Liver (tissue), 3 donors: ENCODE measurements around the gene CNPY3.

Source experiments
- MAX ChIP-seq: IDR thresholded peaks from 2 replicates; pipeline ENCODE4 v1.6.1; 2016; ENCODE audit warnings: antibody characterized with exemption
- RAD21 ChIP-seq, 2 donors: IDR thresholded peaks; 2 replicates each; pipeline ENCODE4 v1.6.1; 2016; ENCODE audit warnings: antibody characterized with exemption in 2 of 2, mild to moderate bottlenecking in 2 of 2
- SP1 ChIP-seq: IDR thresholded peaks from 2 replicates; pipeline ENCODE4 v1.6.1; 2018; ENCODE audit warnings: antibody characterized with exemption, mild to moderate bottlenecking
- TF ChIP-seq, protein P1 (sequence below): IDR thresholded peaks from 2 replicates; pipeline ENCODE4 v1.6.1; 2016; ENCODE audit warnings: antibody characterized with exemption, mild to moderate bottlenecking
- TF ChIP-seq, protein P2 (sequence below): fragments of 150-350 bp; IDR thresholded peaks from 2 replicates; pipeline ENCODE4 v1.5.1; 2017; ENCODE audit warnings: improper control_type of control experiment, low read depth, low read length; ENCODE audit not compliant: missing input control
- donor health status: healthy.
- donor health status: healthy.

DNA sequence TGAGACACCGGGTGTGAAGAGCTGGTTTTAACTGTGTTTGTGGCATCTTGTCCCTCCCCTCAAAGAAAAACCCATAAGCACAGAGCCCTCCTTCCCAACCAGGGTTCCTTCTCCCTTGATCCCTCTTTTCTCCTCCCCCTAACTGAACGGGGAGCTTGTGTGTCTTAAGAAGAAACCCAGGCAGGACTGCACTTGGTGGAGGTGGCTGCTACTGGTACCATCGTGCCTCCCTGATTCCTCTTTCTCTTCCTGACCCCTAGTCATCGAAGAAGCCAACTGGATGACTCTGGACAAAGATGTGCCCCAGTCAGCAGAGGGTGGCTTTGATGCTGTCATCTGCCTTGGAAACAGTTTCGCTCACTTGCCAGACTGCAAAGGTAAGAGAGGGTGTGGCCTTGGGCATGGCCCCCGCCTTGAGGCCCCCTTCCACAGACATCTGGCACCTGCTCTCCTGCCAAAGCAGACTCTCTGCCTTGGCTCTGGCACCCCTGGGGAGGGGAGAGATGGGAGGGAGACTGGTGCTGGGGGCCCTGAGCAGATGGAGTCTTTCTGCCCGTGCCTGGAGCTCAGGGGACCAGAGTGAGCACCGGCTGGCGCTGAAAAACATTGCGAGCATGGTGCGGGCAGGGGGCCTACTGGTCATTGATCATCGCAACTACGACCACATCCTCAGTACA lies 33.4 kb downstream of the CNPY3 start:
- TF ChIP-seq, protein P1, sequence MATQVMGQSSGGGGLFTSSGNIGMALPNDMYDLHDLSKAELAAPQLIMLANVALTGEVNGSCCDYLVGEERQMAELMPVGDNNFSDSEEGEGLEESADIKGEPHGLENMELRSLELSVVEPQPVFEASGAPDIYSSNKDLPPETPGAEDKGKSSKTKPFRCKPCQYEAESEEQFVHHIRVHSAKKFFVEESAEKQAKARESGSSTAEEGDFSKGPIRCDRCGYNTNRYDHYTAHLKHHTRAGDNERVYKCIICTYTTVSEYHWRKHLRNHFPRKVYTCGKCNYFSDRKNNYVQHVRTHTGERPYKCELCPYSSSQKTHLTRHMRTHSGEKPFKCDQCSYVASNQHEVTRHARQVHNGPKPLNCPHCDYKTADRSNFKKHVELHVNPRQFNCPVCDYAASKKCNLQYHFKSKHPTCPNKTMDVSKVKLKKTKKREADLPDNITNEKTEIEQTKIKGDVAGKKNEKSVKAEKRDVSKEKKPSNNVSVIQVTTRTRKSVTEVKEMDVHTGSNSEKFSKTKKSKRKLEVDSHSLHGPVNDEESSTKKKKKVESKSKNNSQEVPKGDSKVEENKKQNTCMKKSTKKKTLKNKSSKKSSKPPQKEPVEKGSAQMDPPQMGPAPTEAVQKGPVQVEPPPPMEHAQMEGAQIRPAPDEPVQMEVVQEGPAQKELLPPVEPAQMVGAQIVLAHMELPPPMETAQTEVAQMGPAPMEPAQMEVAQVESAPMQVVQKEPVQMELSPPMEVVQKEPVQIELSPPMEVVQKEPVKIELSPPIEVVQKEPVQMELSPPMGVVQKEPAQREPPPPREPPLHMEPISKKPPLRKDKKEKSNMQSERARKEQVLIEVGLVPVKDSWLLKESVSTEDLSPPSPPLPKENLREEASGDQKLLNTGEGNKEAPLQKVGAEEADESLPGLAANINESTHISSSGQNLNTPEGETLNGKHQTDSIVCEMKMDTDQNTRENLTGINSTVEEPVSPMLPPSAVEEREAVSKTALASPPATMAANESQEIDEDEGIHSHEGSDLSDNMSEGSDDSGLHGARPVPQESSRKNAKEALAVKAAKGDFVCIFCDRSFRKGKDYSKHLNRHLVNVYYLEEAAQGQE = no peak
- TF ChIP-seq, protein P2, sequence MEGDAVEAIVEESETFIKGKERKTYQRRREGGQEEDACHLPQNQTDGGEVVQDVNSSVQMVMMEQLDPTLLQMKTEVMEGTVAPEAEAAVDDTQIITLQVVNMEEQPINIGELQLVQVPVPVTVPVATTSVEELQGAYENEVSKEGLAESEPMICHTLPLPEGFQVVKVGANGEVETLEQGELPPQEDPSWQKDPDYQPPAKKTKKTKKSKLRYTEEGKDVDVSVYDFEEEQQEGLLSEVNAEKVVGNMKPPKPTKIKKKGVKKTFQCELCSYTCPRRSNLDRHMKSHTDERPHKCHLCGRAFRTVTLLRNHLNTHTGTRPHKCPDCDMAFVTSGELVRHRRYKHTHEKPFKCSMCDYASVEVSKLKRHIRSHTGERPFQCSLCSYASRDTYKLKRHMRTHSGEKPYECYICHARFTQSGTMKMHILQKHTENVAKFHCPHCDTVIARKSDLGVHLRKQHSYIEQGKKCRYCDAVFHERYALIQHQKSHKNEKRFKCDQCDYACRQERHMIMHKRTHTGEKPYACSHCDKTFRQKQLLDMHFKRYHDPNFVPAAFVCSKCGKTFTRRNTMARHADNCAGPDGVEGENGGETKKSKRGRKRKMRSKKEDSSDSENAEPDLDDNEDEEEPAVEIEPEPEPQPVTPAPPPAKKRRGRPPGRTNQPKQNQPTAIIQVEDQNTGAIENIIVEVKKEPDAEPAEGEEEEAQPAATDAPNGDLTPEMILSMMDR = no peak
- TF ChIP-seq SP1 (no peak), RAD21 (IDR thresholded peaks at IDR 0.05) (no peak), MAX (no peak)
